Right lobe of liver (tissue), 6 donors: Measurements from ENCODE around the gene ADGRF3. TPM values are rescaled to one million over a fixed set of nuclear protein-coding genes. Genes with fewer than 3 reads are reported as not detected.

Experiments used
- ATAC-seq, 4 donors: fragments of 200-7000 bp; cut with Tn5 transposase; one replicate each; pipeline ENCODE4 v1.9.1; 2020; ENCODE audit warnings: mild to moderate bottlenecking in 4 of 4, moderate library complexity in 4 of 4
- DNase-seq, 3 donors: peaks; one replicate each; pipeline ENCODE4 v3.0.0-alpha.2; 2020
- H3K27ac ChIP-seq, 3 donors: fragments of 200-600 bp; one replicate each; pipeline ENCODE4 v1.8.0; 2022
- H3K27me3 ChIP-seq, 2 donors: fragments of 200-600 bp; one replicate each; pipeline ENCODE4 v1.8.0; 2022
- H3K36me3 ChIP-seq, 4 donors: fragments of 200-600 bp; sonication (generic) in 1 of 4; one replicate each; pipeline versions ENCODE4 v1.5.1 to v1.8.0; 2017 to 2022; ENCODE audit warnings: control low read depth in 1 of 4
- H3K4me1 ChIP-seq, 4 donors: fragments of 200-600 bp; sonication (generic) in 1 of 4; one replicate each; pipeline versions ENCODE4 v1.5.1 to v1.8.0; 2017 to 2022; ENCODE audit warnings: control low read depth in 1 of 4
- H3K4me3 ChIP-seq, 3 donors: fragments of 200-600 bp; one replicate each; pipeline ENCODE4 v1.8.0; 2022
- H3K9me3 ChIP-seq, 4 donors: fragments of 200-600 bp; sonication (generic) in 1 of 4; one replicate each; pipeline versions ENCODE4 v1.5.1 to v1.8.0; 2017 to 2022; ENCODE audit warnings: control low read depth in 1 of 4
- POLR2A ChIP-seq: fragments of 450-650 bp; IDR thresholded peaks from one replicate; pipeline ENCODE4 v1.6.1; 2017; ENCODE audit warnings: antibody characterized with exemption, mild to moderate bottlenecking
- WGBS: methylation state at CpG from one replicate; pipeline ENCODE4 v1.1.6; 2018; ENCODE audit warnings: low coverage, low lambda C conversion rate; ENCODE audit not compliant: insufficient coverage; ENCODE audit errors: missing lambda C conversion rate; 5-methylcytosine and 5-hydroxymethylcytosine counted together
- intact Hi-C, 2 donors: fragments of 100-400 bp; cut with DNase I; formaldehyde crosslinking; loops; one replicate each; pipeline versions ENCODE4 v1.11.2 to v1.14.1; 2022
- total RNA-seq, 6 experiments: library from RNA; depleted of rRNA in 2 of 6; stranded (reverse); fragments of >200 nt in 2 of 6; fragmentation: NEBNext Ultra II Directional in 3 of 6; extraction: Animal tissue kit (Norgen Biotek cat#: 25700) in 3 of 6; gene quantifications; one replicate each; pipeline versions ENCODE4 v1.1.0 to v1.2.4, GENCODE V29; 2016 to 2023
- TF ChIP-seq, protein P1 (sequence below), 4 donors: fragments of 200-600 bp in 3 of 4; fragments of 450-650 bp in 1 of 4; IDR thresholded peaks; one replicate each; pipeline versions ENCODE4 v1.5.1 to v1.8.0; 2016 to 2022; ENCODE audit warnings: antibody characterized with exemption in 4 of 4, mild to moderate bottlenecking in 2 of 4
- donor health status: DM: no; HTN: yes; CAD: no.
- donor health status: DM: no; HTN: no; CAD: no.
- donor health status: DM: no; HTN: no; CAD: no.
- donor health status: DM: no; HTN: yes; CAD: no.
- donor health status: DM: no; HTN: yes; CAD: no.

ADGRF3 gene
- total RNA-seq, 6 experiments from 2014 or later, result 0.07 to 0.51 (median 0.15) TPM; not detected in 3

DNA sequence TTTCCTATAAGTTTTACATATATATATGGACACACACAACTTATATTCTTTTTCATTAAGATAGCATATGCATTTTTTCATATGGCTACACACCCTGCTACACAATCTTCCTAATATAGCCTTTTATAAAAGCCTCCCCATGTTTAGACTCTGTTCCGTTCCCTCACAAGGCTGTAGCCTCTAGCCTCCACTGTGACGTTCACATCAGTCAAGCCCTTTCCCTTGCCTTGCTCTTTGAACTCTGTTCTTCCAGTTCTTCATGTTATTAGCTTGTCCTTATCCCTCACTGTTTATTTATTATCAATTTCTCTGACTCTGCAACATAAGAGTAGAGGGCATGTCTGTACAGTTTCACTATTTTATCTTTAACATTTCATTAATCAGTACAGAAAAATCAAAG, 63.0 kb downstream of the ADGRF3 start:
- no peaks in the 10 kb centered on the region for H3K9me3 ChIP-seq
- no peak for ATAC-seq
- no peaks in the 10 kb centered on the region for H3K27me3 ChIP-seq
- peaks cover 0 to 78% (median 48%) of the 10 kb centered on the region in 4 donors for H3K36me3 ChIP-seq
- no peak overlapping the region for H3K4me3 ChIP-seq
- WGBS, result 48% methylated on average over 2 of the region's 2 CpGs
- H3K27ac ChIP-seq, result no peak overlapping the region
- intact Hi-C loops, result no loop called here
- no peak for DNase-seq
- peaks cover 0 to 6% (median 2%) of the 10 kb centered on the region in 4 donors for H3K4me1 ChIP-seq
- no peak for TF ChIP-seq POLR2A
- TF ChIP-seq, protein P1, sequence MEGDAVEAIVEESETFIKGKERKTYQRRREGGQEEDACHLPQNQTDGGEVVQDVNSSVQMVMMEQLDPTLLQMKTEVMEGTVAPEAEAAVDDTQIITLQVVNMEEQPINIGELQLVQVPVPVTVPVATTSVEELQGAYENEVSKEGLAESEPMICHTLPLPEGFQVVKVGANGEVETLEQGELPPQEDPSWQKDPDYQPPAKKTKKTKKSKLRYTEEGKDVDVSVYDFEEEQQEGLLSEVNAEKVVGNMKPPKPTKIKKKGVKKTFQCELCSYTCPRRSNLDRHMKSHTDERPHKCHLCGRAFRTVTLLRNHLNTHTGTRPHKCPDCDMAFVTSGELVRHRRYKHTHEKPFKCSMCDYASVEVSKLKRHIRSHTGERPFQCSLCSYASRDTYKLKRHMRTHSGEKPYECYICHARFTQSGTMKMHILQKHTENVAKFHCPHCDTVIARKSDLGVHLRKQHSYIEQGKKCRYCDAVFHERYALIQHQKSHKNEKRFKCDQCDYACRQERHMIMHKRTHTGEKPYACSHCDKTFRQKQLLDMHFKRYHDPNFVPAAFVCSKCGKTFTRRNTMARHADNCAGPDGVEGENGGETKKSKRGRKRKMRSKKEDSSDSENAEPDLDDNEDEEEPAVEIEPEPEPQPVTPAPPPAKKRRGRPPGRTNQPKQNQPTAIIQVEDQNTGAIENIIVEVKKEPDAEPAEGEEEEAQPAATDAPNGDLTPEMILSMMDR (IDR thresholded peaks at IDR 0.05), result no peak

DNA sequence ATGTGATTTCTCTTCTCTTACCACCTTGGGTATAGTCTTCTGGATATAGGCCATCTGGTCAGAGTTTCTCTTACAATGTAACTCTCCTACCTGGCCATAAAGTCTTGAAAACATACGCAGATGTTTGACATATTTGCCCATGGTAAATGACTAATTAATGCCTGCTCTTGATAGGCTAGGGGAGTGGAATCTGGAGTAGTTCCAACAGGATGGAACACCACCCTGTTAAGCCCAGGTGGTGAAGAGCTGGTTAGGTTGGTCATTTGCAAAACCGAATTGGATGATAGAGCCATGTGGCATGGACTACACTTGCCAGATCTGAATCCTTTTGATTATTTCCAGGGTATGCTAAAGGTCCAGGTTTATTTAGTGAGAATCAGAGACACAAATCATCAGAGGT, 65.4 kb downstream of the ADGRF3 start:
- Histone ChIP-seq H3K9me3 (no peaks in the 10 kb centered on the region), H3K4me1 (no peaks in the 10 kb centered on the region), H3K27me3 (no peaks in the 10 kb centered on the region), H3K36me3 (peaks cover 0 to 82% (median 44%) of the 10 kb centered on the region in 4 donors), H3K4me3 (no peak overlapping the region), H3K27ac (no peak overlapping the region)
- WGBS, result 95% methylated on average over 2 of the region's 2 CpGs
- DNase-seq (no peak), ATAC-seq (no peak)
- intact Hi-C loops, result no loop called here
- TF ChIP-seq, protein P1 (IDR thresholded peaks at IDR 0.05), result no peak
- no peak for TF ChIP-seq POLR2A

DNA sequence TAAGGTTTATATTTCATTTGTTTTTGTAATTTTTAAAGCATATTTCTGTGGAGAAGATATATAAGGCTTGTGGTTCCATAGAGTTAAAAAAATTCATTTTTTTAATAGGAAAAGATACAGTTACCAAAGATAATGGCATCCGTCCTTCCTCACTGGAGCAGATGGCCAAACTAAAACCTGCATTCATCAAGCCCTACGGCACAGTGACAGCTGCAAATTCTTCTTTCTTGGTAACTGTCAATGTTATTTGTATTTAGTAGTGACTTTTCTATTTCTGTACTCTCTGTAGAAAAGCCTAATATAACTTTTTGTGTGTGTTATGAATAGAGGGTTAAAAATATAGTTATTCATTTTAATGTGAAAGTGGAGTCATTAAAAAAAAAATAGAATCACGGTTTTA, 66.7 kb downstream of the ADGRF3 start:
- 95% methylated on average over 3 of the region's 3 CpGs for WGBS

DNA sequence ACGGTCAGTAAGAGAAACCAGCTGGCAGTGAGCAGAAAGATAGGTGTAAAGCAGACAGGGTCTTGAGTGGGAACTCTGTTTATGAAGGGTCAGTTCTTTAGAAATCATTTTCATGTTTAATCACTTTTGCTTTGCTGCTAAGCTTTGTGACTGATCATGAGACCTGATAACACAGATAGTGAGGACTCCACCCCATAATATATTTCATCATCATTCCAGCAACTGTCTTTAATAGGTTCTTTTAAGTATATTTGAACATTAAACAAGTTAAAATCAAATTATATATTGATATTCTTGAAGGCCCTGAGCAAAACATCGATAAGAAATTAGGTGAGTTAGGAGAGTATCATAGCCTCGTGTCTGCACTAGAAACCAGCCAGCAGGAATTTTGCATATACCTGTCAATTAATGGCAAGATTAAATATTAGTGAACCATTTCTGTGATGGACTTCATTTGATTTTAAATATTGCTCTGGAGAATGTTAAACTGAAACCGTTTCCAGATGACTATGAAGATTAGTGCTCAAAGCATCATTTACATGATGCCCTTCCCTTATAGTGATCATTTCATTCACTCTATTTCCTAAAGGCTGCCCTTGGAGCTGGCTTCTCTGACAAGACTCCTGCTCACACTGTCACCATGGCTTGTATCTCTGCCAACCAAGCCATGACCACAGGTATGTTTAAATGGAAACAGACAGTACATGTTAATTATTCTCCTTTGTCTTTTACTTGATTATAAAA, 69.9 kb downstream of the ADGRF3 start:
- TF ChIP-seq POLR2A, result no peak
- TF ChIP-seq, protein P1 (IDR thresholded peaks at IDR 0.05), result no peak
- Histone ChIP-seq H3K4me3 (no peak overlapping the region), H3K4me1 (peaks cover 0 to 28% (median 13%) of the 10 kb centered on the region in 4 donors), H3K27me3 (no peaks in the 10 kb centered on the region), H3K27ac (no peak overlapping the region), H3K36me3 (peaks cover 0 to 45% (median 22%) of the 10 kb centered on the region in 4 donors), H3K9me3 (peaks cover 0 to 2% (median 0%) of the 10 kb centered on the region in 4 donors)
- 84% methylated on average over 4 of the region's 4 CpGs for WGBS
- ATAC-seq (no peak), DNase-seq (no peak)
- intact Hi-C loops, result no loop called here

More for the DNA sequence above, 66.7 kb downstream of the ADGRF3 start:
- Histone ChIP-seq H3K4me3 (no peak overlapping the region), H3K27me3 (no peaks in the 10 kb centered on the region), H3K4me1 (peaks cover 0 to 7% (median 3%) of the 10 kb centered on the region in 4 donors), H3K36me3 (peaks cover 0 to 71% (median 37%) of the 10 kb centered on the region in 4 donors), H3K27ac (no peak overlapping the region), H3K9me3 (no peaks in the 10 kb centered on the region)
- ATAC-seq (no peak), DNase-seq (no peak)
- no peak for TF ChIP-seq POLR2A
- TF ChIP-seq, protein P1 (IDR thresholded peaks at IDR 0.05), result no peak
- intact Hi-C loops, result no loop called here
